GM19397 (cell line): ENCODE results near the gene NPEPL1.

Experiments used
- ATAC-seq: cut with Tn5 transposase; IDR thresholded peaks from one replicate; pipeline ENCODE4 v1.9.1; 2021; ENCODE audit warnings: mild to moderate bottlenecking, moderate library complexity; ENCODE audit not compliant: unreplicated experiment

The NPEPL1 gene

DNA sequence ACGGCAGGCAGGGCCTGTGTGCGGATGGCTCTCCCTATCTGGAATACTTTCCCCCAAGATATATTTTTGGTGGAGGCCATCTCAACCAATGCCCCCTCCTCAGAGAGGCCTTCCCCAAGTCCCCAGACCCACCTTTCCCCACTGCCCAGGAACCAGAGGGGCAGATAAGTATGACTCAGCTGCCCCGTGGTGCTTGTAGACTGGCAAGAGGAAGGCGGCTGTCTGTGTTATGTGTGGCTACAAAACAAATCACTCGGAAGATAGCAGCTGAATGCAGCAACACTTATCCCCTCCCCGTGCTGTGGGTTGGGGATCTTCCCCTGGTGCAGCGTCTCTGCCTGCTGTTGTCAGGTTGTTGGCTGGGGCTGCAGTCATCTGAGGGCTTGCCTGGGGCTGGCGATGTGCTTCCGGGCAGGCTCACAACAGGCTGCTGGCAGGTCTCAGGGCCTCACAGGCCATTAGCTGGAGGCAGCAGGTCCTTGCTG lies 7.1 kb downstream of the NPEPL1 start:
- no peak for ATAC-seq

- ATAC-seq, result no peak
These were observed 7.7 kb downstream of the NPEPL1 start for GRCh38 chr20:58700121-58700821.

- ATAC-seq, result no peak
These were observed 8.2 kb downstream of the NPEPL1 start for GRCh38 chr20:58700823-58701222.

GRCh38 chr20:58701431-58702160 lies 9.0 kb downstream of the NPEPL1 start:
- no peak for ATAC-seq

- ATAC-seq, result no peak
These were observed 9.5 kb downstream of the NPEPL1 start for GRCh38 chr20:58702161-58702510.

GRCh38 chr20:58702859-58703648 lies 10.5 kb downstream of the NPEPL1 start:
- no peak for ATAC-seq

- no peak for ATAC-seq
These were observed 11.3 kb downstream of the NPEPL1 start for GRCh38 chr20:58703765-58704371.

DNA sequence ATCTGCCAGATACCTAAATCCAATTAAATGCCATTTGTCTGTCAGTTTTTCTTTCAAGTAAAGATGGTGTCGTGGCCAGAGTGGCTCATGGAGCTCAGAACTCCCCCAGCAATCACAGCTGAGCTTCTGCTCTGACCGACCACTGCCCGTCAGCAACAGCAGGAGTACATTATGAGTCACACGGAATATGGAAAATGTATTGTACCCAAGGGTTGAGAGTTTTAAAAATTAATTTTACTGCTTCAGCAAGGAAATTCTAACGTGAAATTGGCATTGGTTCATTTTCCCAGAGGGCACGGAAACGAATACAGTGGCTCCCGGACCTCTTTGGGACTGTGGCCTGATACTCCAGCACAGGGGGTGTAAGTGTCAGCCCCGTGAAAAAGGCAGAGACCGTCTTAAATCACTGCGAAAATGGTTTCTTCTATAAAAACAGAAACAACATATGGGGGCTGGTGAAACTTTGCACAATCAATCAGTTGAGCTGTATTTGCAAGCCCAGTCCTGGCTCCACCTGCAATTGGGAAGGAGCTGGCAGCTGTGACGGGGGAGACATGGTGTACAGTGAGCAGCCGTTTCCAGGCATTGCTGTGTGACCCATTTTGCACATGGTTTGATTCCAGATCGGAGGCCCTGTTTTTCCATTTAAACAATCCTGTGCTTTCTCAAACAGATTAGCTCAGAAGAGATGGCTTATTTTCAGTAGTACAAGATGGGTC lies 12.8 kb downstream of the NPEPL1 start:
- no peak for ATAC-seq

- no peak for ATAC-seq
These were observed 13.7 kb downstream of the NPEPL1 start for GRCh38 chr20:58706150-58706892.

DNA sequence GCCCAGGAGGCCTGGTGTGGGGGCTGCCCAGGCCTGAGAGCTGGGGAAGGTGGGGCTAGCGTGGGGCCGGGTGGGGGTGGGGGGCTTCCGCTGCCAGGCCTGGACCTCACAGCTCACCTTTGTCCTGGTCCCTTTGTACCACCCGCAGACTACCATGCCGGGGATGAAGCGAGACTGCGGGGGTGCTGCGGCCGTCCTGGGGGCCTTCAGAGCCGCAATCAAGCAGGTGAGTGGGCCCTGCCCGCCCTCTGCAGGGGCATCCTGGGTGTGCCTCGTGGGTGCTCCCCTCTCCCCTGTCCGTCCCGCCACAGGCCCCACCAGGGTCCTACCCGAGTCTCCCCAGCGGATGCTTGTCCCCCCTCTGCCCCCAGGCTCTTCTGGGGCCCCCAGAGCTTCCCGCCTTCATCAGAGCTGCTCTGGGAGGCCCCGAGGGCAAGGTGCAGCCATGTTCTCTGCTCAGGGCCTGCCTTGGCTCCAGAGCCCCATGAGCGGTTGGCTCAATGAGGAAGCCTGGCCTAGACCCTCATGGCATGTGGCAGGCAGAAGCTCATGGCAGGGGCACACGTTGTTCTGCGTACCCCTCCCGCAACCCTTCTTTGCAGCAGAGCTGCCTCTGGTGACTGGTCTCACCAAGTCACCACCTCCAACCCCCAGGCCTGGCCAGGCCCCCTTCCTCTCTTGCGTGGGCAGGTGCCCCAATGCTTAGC lies 14.5 kb downstream of the NPEPL1 start:
- ATAC-seq, result no peak

GRCh38 chr20:58707770-58708169 lies 15.2 kb downstream of the NPEPL1 start:
- ATAC-seq, result no peak

DNA sequence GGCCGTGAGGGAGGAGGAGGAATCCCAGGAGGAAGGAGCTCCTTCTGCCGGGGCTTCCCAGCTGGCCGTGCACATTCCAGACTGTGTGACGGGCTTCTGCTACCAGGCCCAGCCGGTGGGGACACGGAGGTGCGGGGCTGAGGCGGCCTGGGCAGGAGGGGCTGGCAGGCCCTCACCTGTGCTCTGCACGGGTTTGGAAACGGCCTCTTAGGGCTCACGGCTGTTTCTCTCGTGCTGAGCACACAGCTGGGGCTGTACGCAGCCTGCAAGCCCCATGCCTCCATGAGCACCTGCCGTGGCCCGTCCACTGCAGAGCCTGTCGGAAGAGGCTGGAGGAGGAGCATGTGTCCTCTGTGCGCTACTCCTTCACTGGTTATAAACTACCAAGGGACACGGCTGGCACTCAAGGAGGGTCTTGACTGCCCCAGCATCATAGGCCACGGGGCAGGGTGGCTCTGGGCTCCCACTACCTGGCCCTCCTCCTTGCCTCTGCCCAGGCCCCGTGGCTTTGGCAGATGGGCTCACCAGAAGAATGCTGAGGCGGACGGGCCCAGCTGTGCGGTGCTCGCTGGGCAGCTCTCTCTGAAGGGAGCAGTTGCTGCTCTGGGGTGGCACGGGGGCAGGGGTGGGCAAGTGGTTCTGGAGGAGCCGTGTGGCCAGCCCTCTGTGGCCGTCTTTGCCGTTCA lies 15.8 kb downstream of the NPEPL1 start:
- ATAC-seq, result no peak

DNA sequence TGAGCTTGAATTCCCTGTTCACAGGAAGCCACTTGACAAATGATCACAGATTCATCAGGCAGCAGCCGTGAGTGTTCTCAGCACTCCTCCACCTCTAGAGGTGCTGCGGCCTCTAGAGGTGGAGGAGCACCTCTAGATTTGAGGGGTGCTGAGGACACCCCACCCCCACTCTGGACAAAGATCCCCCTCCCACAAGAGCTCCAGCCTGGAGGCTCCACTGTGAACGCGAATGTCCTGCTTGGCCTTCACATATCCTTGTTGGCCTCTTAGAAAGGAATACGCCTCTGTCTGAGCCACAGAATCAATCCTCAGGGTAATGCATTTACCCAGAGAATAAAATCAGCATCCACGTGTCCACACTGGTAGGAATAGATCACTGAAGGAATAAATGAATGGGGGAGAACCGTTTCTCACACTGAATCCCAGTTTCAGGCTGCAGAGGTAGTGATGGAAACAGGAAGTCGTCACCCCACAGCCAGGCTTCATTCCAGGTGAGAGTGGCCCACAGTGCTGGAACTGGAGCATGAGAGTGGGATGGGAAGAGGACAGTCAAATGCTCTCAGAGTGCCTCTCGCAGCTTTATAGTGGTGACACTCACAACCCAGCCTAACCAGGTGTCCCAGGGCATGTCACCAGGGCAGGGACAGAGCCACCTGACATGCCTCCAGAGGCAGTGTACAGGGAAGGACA lies 16.6 kb downstream of the NPEPL1 start:
- no peak for ATAC-seq

GRCh38 chr20:58709703-58710039 lies 17.1 kb downstream of the NPEPL1 start:
- ATAC-seq, result no peak

DNA sequence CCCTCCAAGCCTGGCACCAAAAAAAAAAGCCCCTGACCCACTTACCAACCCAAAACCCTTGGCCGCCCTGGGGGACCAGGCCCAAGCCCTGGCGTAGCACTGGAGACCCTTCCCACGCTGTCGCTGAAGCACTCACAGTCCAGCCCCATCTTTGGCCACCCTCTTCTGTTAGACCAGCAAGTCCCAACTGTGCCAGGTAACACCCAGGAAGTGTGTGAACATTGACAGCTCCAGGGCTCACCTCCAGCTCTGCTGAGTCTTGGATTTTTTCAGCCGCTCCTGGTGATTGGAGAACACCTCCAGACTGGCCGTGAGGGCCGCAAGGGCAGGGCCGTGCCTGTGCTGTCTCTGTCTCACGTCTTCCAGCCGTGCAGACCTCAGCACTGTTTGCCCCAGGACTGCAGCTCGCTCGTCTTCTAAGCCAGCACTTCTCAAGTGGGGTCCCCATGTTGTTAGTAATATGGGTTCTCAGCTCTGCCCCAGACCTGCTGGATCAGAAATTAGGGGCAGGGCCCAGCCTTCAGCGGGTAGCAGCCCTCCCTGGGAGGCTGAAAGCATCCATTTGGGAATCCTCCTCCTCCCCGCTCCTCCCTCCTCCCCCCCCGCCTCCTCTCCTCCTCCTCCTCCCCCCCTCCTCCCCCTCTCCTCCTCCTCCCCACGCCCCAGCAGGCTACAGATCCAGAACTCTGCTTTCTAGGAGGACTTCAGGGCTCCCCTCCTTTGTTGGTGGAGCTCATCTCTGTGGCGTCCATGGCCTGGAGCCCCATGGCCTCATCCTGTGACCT lies 18.1 kb downstream of the NPEPL1 start:
- ATAC-seq, result no peak

GRCh38 chr20:58711266-58712051 lies 18.9 kb downstream of the NPEPL1 start:
- ATAC-seq, result no peak
